Measurements from ENCODE around the gene LEFTY1. TPM values are rescaled to one million over a fixed set of nuclear protein-coding genes. Genes with fewer than 3 reads are reported as not detected.

LEFTY1 gene
- total RNA-seq, 2 donors from 2014 or later, result 1.7 to 2.0 TPM

- Histone ChIP-seq H3K27ac (peak overlapping the region; percentile 94 to 95), H3K4me1 (replicated peaks) (peaks cover 20% of the 10 kb centered on the region), H3K9me3 (no peaks in the 10 kb centered on the region), H3K36me3 (peaks cover 0 to 17% of the 10 kb centered on the region in 2 donors), H3K4me3 (no peak overlapping the region), H3K27me3 (replicated peaks; ENCODE audit: insufficient read depth) (no peaks in the 10 kb centered on the region)
- DNase-seq (ENCODE audit: low spot score), result peak; percentile 71
- TF ChIP-seq POLR2A (IDR thresholded peaks at IDR 0.05) (no peak), CTCF (IDR thresholded peaks at IDR 0.05) (peak in 3 of 4 experiments; percentile 27 to 58 (median 42)), POLR2AphosphoS5 (IDR thresholded peaks at IDR 0.05) (peak; percentile 46)
- 27% methylated on average over 10 of the region's 10 CpGs for WGBS
- intact Hi-C loops (cut with DNase I), result no loop called here
These were observed 11.4 kb downstream of the LEFTY1 start for GRCh38 chr1:225877580-225877979.

- H3K36me3 ChIP-seq, result peaks cover 0 to 17% of the 10 kb centered on the region in 2 donors
- H3K27me3 ChIP-seq (replicated peaks; ENCODE audit: insufficient read depth), result no peaks in the 10 kb centered on the region
- WGBS, result 62% methylated on average over 12 of the region's 12 CpGs
- no peak for DNase-seq (ENCODE audit: low spot score)
- H3K4me3 ChIP-seq, result no peak overlapping the region
- H3K4me1 ChIP-seq (replicated peaks), result peaks cover 20% of the 10 kb centered on the region
- TF ChIP-seq CTCF (IDR thresholded peaks at IDR 0.05), result no peak
- TF ChIP-seq POLR2A (IDR thresholded peaks at IDR 0.05), result no peak
- TF ChIP-seq POLR2AphosphoS5 (IDR thresholded peaks at IDR 0.05), result no peak
- intact Hi-C loops (cut with DNase I), result no loop called here
- H3K9me3 ChIP-seq, result no peaks in the 10 kb centered on the region
- H3K27ac ChIP-seq, result peak overlapping the region; percentile 94 to 95
These were observed 11.9 kb downstream of the LEFTY1 start for GRCh38 chr1:225876900-225877510.

GRCh38 chr1:225875044-225875815 is 13.7 kb downstream of the LEFTY1 start:
- H3K4me3 ChIP-seq, result no peak overlapping the region
- 76% methylated on average over 12 of the region's 12 CpGs for WGBS
- H3K9me3 ChIP-seq, result no peaks in the 10 kb centered on the region
- TF ChIP-seq POLR2AphosphoS5 (IDR thresholded peaks at IDR 0.05) (peak; percentile 82), CTCF (IDR thresholded peaks at IDR 0.05) (no peak), POLR2A (IDR thresholded peaks at IDR 0.05) (no peak)
- intact Hi-C loops (cut with DNase I), result no loop called here
- peaks cover 20% of the 10 kb centered on the region for H3K4me1 ChIP-seq (replicated peaks)
- H3K36me3 ChIP-seq, result peaks cover 0 to 17% of the 10 kb centered on the region in 2 donors
- no peaks in the 10 kb centered on the region for H3K27me3 ChIP-seq (replicated peaks; ENCODE audit: insufficient read depth)
- DNase-seq (ENCODE audit: low spot score), result peak; percentile 78
- peak overlapping the region; percentile 47 to 71 for H3K27ac ChIP-seq

GRCh38 chr1:225874431-225874830 is 14.5 kb downstream of the LEFTY1 start:
- no peak overlapping the region for H3K27ac ChIP-seq
- 93% methylated on average over 11 of the region's 11 CpGs for WGBS
- peaks cover 0 to 17% of the 10 kb centered on the region in 2 donors for H3K36me3 ChIP-seq
- no peaks in the 10 kb centered on the region for H3K27me3 ChIP-seq (replicated peaks; ENCODE audit: insufficient read depth)
- TF ChIP-seq CTCF (IDR thresholded peaks at IDR 0.05) (no peak), POLR2AphosphoS5 (IDR thresholded peaks at IDR 0.05) (no peak), POLR2A (IDR thresholded peaks at IDR 0.05) (no peak)
- H3K9me3 ChIP-seq, result no peaks in the 10 kb centered on the region
- no peak overlapping the region for H3K4me3 ChIP-seq
- DNase-seq (ENCODE audit: low spot score), result no peak
- peaks cover 18% of the 10 kb centered on the region for H3K4me1 ChIP-seq (replicated peaks)
- intact Hi-C loops (cut with DNase I), result no loop called here

Data from prostate gland (tissue), 2 donors.